ENCODE results near the gene RNF103.
A peak's percentile ranks its signal among the peaks of the same experiment; 100 is the strongest.

RNF103 gene

GRCh38 chr2:86563650-86564061, 60.0 kb downstream of the RNF103 start:
- DNase-seq = no peak

DNA sequence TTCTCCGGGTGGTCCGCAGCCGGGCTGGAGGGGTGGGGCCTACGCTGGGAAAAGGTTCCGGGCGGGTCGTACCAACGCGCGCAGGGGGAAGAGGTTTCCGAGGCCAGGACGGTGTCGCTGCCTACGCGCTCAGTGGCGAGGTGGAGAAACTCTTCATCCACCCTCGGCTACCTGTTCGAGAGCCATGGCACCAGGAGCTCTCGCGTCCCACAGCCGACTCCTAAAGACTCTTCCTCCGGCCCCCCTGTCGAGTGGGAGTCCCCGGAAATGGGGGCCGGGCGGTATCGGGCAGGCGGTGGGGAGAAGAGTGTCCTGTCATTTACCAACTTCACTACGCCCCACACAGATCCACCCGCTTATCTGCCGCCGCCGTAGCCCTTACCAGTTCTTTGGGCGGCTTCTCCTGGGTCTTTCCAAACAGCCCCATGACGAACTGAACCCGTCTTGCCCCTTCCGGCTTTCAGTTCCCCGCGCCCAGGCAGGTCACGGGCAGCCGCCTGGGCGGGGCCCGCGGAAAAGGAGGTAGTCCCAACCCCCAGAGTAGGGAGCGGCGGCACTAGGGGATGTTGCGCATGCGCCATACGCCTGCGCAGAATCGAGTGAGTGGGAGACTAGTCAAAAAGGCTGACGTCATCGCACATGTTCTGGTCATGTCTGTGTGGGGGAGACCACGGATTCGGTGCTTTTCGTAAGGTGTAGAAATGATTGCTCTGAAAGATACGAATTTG, 60.6 kb downstream of the RNF103 start, which contains the start of gene CHMP3:
CHMP3 (minus strand) TSS at position 522 of the 728 bp plus-strand sequence; CDS start at position 427, 95 bp downstream.
- peak; percentile 92 for DNase-seq

GRCh38 chr2:86562485-86562921, 61.2 kb downstream of the RNF103 start:
- DNase-seq = no peak

- no peak for DNase-seq
Observed at GRCh38 chr2:86557836-86558235, 65.8 kb downstream of the RNF103 start.

DNA sequence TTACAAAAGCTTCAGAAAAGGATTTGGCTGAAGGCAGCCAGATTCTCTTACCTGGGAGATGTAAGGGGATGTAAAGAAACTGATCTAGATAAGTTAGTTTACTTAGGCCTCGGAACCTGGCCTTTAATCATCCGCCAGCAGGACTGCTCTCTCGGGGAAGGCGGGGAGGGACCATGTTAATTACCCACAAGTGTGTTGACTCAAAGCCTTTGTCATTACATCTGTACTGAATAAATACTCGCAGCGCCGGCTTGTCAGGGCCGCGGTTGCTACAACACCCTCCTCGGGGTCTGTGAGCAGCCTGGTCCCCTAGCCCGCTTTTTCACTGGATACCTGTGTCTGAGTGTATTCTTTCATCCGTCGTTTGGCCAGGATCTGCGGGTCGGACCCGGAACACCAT, 67.2 kb downstream of the RNF103 start:
- no peak for DNase-seq
